ENCODE measurements around the gene TJAP1. TPM values are rescaled to one million over a fixed set of nuclear protein-coding genes. Genes with fewer than 3 reads are reported as not detected.
"Not testable (repeated sequence)": the region's sequence is repeated elsewhere in the genome, so short reads cannot be mapped to it uniquely, and the experiment has no call there.

TJAP1 gene
- total RNA-seq, 1 donor from 2014 or later: 6.6 TPM

DNA sequence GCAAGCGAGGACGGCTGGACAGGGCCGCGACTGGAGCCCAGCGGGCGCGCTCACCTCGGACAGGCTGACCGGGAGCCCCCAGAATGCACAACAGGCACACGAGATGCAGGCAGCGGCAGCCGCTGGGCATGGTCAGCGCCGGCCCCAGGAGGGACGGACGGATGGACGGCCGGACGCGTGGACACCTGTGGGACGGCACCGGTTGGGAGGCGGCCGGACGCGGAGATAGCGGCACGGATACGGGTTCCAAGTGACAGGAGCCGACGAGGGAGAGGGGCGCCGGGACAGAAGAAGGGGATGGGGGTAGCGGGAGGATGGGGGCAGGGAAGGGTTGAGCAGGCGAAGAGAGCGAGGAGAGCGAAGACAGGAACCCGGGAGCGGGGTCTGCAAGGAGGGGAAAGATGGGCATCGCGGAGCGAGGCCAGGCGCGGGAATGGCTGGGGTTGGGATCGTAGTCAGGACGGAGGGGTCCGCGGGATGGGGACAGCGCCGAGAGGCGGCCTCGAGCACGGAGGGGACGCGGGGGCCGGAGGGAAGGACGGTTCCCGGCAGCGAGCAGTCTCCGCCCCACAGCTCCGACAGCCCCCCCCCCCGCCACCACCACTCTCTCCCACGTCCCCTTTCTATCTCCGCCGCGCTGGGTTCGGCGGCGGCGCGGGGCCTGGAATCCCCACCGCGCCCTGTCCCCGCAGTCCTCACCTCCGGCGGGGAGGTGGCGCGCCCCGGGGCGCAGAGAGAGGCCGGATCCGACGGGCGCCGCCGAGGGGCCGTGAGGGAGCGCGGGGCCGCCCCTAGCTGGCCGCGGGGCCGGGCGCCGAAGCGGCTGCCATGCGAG lies 22.5 kb upstream of the TJAP1 start:
- TF ChIP-seq CTCF (IDR thresholded peaks at IDR 0.05; ENCODE audit: insufficient read depth, low read length, severe bottlenecking): no peak
- DNase-seq (ENCODE audit: low read depth): no peak
- no peak for FAIRE-seq
- Histone ChIP-seq H3K36me3 (ENCODE audit: control insufficient read depth, insufficient read depth, low read length) (peaks cover 4% of the 10 kb centered on the region), H3K4me3 (ENCODE audit: low read depth, low read length) (peak overlapping the region; percentile 52), H3K27me3 (ENCODE audit: control insufficient read depth, insufficient read depth, low read length) (no peaks in the 10 kb centered on the region)

GRCh38 chr6:43455531-43456428 lies 21.6 kb upstream of the TJAP1 start, which contains the start of gene DLK2:
Gene DLK2, minus strand, starts transcription at chr6:43455548. Its CDS starts 723 bp downstream, at chr6:43454825.
- TF ChIP-seq CTCF (IDR thresholded peaks at IDR 0.05; ENCODE audit: insufficient read depth, low read length, severe bottlenecking): no peak
- peak within 1 kb of the TSS; percentile 52 for H3K4me3 ChIP-seq (ENCODE audit: low read depth, low read length)
- H3K27me3 ChIP-seq (ENCODE audit: control insufficient read depth, insufficient read depth, low read length): no peaks in the 10 kb centered on the region
- DNase-seq (ENCODE audit: low read depth) (peak; percentile 46), FAIRE-seq (no peak)
- H3K36me3 ChIP-seq (ENCODE audit: control insufficient read depth, insufficient read depth, low read length): peaks cover 2% of the 10 kb centered on the region

GRCh38 chr6:43457643-43458042 lies 19.7 kb upstream of the TJAP1 start:
- FAIRE-seq (no peak), DNase-seq (ENCODE audit: low read depth) (no peak)
- Histone ChIP-seq H3K27me3 (ENCODE audit: control insufficient read depth, insufficient read depth, low read length) (no peaks in the 10 kb centered on the region), H3K4me3 (ENCODE audit: low read depth, low read length) (no peak overlapping the region), H3K36me3 (ENCODE audit: control insufficient read depth, insufficient read depth, low read length) (no peaks in the 10 kb centered on the region)
- no peak for TF ChIP-seq CTCF (IDR thresholded peaks at IDR 0.05; ENCODE audit: insufficient read depth, low read length, severe bottlenecking)

- not testable (repeated sequence) for H3K4me3 ChIP-seq (ENCODE audit: low read depth, low read length); FAIRE-seq; DNase-seq (ENCODE audit: low read depth); H3K36me3 ChIP-seq (ENCODE audit: control insufficient read depth, insufficient read depth, low read length); H3K27me3 ChIP-seq (ENCODE audit: control insufficient read depth, insufficient read depth, low read length)
Measured at GRCh38 chr6:43458154-43458553, 19.2 kb upstream of the TJAP1 start.

GRCh38 chr6:43459535-43459934 lies 17.8 kb upstream of the TJAP1 start:
- no peak for DNase-seq (ENCODE audit: low read depth)
- Histone ChIP-seq H3K27me3 (ENCODE audit: control insufficient read depth, insufficient read depth, low read length) (no peaks in the 10 kb centered on the region), H3K36me3 (ENCODE audit: control insufficient read depth, insufficient read depth, low read length) (no peaks in the 10 kb centered on the region), H3K4me3 (ENCODE audit: low read depth, low read length) (no peak overlapping the region)
- FAIRE-seq: no peak
- TF ChIP-seq CTCF (IDR thresholded peaks at IDR 0.05; ENCODE audit: insufficient read depth, low read length, severe bottlenecking): no peak

- no peaks in the 10 kb centered on the region for H3K36me3 ChIP-seq (ENCODE audit: control insufficient read depth, insufficient read depth, low read length)
- no peak overlapping the region for H3K4me3 ChIP-seq (ENCODE audit: low read depth, low read length)
- no peak for TF ChIP-seq CTCF (IDR thresholded peaks at IDR 0.05; ENCODE audit: insufficient read depth, low read length, severe bottlenecking)
- DNase-seq (ENCODE audit: low read depth): no peak
- no peak for FAIRE-seq
- no peaks in the 10 kb centered on the region for H3K27me3 ChIP-seq (ENCODE audit: control insufficient read depth, insufficient read depth, low read length)
Measured at GRCh38 chr6:43460032-43460431, 17.3 kb upstream of the TJAP1 start.

Data from bronchial epithelial cell (primary cell).